ENCODE measurements around the gene CCSER2.
A peak's percentile ranks its signal among the peaks of the same experiment; 100 is the strongest.
"Not testable (repeated sequence)": the region's sequence is repeated elsewhere in the genome, so short reads cannot be mapped to it uniquely, and the experiment has no call there.

CCSER2 gene

DNA sequence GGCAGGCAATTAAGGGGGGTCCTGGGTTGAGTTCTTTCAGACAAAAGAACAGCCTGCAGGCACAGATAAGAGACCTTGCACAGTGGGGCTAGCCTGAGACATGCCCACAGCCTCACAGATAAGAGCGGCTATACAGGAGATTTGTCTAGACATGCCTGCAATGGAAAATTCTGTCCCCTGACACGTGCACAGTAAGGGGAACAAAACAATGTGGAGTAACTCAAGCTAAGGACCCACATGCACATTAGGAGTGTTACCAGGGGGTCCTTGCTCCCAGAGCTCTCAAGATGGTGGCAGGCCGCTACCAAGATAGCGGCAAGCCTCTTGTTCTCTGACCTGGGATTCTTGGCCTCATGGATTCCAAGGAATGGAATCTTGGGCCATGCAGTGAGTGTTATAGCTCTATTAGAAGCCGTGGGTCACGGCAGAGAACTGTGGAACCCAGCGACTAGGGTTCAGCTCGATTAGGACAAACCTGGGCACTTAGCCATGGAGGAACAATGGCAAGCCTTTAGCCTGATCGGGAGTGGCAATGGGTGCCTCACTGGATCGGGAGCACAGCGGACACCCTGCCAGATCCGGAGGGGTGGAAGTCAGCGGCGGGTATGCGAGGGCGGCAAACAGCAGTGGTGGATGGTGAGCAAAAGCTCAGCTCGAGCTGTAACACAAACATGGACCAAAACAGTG, 196.9 kb downstream of the CCSER2 start:
- no peak for DNase-seq

DNA sequence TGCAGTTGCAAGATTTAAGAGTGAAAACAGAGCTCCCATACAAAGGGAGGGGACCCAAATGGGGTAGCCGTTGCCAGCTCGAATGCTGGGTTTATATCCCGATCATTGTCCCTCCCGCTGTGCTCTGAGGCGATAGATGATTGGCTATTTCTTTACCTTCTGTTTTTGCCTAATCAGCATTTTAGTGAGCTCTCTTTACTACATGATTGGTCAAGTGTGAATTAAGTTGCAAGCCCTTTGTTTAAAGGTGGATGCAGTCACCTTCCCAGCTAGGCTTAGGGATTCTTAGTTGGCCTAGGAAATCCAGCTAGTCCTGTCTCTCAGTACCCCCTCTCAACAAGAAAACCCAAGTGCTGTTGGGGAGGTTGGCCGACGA, 197.4 kb downstream of the CCSER2 start:
- not testable (repeated sequence) for DNase-seq

DNA sequence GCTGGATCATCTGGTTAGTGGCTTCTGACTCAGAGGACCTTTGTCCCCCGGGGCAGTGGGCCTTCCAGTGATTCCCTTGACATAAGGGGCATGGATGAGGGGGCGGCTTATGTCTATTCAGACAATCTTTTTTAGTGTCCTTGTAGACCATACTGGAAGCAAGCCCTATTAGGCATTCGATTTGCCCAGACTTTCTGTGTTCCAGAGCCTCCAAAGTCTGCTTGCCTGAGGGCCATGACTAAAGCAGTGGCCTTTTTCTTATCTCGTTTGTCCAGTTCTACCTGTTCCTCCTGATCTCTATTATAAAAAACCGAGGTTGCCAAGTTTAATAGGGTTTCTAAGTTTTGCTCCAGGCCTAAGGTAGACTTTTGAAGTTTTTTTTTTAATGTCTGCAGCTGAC, 199.0 kb downstream of the CCSER2 start:
- DNase-seq: not testable (repeated sequence)

DNA sequence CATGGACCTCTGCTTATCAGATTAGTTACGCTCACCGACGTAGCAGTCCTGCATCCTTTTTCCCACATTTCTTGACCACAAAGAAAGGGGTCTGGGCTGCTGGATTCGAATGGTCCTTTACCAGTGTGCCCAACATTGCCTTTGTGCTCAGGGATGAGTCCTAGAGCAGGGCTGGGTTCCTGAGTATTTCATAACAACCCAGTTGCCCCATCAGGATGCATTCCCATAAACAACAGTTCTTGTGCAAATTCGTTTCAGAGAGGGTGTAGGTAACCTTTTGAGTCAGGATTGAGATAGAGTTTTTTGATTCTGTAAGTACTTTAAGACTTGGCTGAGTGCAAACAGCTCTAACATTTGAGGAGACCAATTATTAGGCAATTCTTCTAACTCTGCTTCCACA, 200.1 kb downstream of the CCSER2 start:
- DNase-seq: not testable (repeated sequence)

DNA sequence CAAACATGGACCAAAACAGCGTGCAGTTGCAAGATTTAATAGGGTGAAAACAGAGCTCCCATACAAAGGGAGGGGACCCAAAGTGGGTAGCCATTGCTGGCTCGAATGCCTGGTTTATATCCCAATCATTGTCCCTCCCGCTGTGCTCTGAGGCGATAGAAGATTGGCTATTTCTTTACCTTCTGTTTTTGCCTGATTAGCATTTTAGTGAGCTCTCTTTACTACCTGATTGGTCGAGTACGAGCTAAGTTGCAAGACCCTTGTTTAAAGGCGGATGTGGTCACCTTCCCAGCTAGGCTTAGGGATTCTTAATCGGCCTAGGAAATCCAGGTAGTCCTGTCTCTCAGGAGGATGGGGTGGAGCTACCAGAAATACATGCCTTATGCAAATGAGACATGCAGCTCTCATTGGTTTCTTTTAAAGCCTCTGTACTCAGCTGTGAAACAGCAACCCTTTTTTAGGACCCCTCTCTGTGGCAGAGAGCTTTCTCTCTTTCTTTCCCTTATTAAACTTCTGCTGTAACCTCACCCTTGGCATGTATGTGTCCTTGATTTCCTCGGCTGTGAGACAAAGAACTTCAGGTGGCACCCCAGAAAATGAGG, 202.4 kb downstream of the CCSER2 start:
- no peak for DNase-seq

DNA sequence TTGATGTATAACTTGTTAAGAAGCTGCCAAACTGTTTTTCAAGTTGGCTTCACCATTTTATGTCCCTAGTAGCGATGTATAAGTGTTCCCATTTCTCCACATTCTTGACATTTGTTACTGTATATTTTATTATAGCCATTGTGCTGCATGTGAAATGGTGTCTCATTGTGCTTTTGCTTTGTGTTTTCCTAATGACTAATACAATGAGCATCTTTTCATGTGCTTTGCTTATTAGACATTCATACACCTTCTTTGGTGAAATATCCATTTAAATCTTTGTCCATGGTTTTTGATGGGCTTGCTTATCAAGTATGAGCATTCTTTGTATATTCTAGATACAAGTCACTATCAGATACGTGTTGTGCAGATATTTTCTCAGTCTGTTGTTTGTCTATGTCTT, 203.0 kb downstream of the CCSER2 start:
- DNase-seq: no peak

DNA sequence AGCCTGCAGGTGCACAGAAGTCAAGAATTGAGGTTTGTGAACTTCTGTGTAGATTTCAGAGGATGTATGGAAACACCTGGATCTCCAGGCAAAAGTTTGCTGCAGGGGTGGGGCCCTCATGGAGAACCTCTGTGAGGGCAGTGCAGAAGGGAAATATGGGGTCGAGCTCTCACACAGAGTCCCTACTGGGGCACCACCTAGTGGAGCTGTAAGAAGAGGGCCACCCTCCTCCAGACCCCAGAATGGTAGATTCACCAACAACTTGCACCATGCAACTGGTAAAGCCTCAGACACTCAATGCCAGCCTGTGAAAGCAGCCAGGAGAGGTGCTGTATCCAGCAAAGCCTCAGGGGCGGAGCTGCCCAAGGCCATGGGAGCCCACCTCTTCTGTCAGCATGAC, 205.8 kb downstream of the CCSER2 start:
- no peak for DNase-seq

DNA sequence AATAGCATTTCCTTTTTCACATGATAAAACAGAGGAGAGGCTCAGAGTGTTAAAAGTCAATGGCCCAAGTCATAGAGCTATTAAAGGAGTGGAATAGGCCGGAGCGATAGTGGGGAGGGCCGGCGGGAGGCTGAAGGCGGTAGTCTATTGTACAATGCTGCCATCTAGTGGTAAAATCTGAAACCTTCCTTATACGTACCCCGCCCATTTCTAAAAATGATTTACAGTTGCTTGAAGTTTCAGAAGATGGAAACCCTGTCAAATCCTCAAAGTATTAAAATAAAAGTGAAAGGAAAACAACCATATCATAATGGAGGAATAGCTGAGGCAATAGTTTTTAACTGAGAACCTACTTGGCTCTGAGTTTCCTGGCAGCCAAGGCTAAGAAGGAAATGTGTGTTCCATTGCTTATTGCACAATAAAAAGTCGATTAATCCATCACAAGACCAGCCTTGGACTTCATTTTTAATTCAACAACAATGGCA, 209.1 kb downstream of the CCSER2 start:
- DNase-seq: peak; percentile 60

DNA sequence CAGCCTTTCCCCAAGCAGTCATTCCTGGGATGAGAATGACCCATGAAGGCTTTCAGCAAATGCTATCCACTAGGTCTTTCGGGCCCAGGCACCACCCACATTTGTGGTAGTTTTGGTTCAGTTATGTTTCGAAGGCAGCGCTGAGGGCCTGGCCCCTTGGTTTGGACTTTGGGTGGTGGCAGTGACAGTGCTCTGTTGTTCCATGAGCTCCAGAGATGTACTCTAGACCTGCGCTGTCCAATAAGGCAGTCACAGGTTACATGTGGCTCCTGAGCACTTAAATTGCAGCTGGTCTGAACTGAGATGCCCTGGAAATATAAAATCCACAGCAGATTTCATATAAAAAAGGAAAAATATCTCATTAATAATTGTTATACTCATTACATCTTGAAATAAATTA, 209.6 kb downstream of the CCSER2 start:
- no peak for DNase-seq

DNA sequence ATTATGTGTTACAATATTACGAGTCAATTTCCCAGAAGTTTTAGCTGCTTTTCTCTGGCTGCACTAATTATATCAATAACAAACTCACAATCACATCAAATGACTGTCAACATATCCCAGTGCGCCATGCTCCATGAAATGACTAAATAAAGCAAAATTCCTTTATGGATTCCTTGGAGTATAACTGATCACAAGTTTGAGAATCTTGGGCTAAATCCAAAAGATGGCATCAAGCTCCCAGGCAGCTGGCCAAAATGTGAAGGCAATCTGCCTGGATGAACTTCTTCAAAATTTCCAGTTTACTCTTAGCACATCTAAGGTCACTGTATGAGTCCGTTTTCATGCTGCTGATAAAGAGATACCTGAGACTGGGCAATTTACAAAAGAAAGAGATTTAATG, 210.8 kb downstream of the CCSER2 start:
- no peak for DNase-seq

DNA sequence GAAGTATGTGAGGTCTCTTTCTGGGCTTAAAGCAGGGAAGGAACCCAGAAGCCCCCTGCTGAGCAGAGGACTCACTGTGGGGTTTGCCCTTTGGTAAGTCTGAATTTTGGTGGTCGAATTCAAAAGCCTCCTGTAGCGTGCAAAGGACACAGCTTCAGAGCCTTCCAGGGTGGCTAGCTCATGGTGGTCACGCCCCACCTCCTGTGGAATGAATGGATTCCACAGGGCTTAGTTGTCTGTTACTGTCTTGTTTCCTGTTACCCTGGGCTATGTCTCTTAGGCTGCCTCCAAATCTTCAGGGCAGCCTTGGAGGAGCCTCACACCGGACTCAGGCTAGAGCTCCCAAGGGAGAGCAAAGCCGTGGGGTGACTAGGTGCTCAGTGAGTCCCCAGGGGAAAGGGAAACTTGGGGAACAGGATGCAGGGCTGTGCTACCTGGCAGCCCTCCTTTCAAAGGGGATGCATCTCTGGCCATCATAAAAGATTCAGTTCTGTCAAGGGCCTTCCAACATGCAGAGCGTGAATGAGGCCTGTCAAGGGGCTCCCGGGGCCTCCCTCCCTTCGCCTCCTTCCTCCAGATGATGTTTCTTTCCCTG, 211.7 kb downstream of the CCSER2 start:
- no peak for DNase-seq

DNA sequence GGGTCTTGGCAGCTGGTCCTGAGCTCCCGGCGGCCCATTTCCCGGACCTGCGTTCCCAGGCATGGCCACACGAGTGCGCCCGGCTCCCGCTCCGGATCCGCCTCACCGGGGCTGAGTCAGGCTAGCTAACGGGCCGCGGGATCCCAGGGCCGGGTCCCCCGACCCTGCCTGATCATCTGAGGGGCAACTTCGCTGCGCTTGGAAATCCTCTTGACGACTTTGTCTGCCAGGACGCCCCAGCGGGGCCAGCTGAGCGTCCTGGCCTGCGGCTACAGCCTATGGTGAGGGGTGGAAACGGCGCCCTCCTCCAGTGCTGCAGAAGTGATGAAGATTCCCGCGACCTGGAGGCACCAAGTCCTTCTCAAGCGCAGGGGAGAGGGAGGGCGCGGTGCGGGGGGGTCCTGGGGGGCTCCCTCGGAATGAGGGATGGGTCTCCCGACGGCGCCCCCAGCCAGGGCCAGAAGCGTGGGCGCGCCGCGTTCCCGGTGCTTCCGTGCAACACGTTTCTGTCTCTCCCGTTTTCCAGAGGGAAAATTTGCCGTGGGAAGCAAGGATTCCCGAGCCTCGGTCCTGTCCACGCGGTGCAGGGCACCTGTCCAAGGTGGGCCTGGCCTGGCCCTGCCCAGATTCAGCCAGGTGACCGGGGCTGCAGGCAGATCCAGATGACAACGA, 212.4 kb downstream of the CCSER2 start:
- no peak for DNase-seq

DNA sequence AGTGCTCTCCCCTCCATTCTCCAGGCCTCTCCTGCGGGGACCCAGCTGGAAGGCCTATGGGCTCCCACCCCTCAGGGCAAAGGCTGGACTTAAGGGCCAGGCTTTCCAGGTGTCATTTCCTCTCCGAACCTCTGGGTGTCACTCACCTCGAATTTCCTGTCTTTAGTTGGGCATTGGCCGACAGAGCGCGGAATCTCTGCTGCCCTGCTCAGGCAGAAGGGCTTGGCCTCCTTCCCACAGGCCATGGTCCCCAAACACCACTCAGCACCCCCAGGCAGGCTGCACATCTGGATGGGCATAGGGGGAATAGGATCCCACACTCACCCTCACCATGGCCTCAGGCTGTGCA, 212.9 kb downstream of the CCSER2 start:
- no peak for DNase-seq

DNA sequence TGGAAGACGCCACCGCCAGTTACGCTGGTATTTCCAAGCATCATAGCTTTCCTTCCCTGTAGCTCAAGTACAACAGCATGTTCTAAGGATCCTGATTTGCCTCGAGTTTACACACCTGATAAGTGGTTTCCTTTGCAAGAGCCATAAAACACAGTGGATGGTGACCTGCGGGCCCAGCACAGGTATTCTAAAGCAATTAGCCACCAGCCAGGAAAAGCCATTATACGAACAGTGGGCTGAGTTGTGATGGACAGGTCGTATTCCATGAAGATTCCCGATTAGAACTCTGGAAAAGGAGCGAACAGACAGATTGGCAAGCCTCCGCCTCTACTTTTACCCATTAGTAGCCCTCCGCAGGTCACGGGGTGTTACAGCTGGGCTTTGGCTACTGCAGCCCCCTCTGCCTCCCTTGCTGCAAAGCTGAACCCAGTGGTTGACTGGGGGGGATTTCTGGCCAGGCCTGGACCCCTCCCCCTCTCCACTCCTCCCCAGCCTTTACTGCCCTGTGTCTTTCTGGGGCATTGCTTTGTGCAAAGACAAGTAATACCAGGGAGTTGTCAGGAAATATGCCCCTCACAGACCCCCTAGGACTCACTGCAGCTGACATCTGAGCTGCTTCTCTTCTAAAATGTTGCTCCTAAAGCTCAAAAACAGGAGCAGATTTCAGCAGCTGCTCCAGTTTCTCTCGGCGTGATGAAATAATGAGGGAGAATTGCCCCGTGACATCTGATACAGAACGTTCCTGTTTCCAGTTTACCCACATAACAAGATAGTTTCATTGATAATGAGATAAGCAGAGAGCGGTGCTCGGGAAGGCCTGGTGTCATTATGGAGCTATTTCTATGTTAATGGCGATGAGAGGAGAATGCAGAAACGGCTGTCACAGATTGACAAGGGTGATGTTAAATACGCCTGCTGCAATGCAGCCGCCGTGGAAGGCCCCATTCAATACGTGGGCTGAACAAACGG, 214.4 kb downstream of the CCSER2 start:
- DNase-seq: peak; percentile 55

DNA sequence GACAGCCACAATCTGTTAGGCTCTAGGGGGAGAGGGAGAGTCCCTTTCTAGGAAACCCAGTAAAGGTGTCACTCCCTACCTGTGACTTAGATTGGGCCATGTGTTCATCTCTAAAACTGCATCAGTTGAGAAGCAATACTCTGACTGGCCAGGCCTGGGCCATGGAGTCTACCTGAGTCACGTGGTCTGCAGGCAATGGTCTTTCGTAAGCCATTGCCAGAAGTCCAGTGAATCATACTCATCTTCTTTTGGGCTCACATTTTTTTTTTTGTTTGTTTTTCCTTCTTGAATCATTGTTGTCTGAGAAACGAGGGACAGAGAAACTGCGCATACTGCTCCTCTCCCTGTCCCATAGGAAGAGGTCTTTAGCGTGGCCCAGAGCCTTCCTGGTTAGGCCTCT, 215.6 kb downstream of the CCSER2 start:
- DNase-seq: no peak

DNA sequence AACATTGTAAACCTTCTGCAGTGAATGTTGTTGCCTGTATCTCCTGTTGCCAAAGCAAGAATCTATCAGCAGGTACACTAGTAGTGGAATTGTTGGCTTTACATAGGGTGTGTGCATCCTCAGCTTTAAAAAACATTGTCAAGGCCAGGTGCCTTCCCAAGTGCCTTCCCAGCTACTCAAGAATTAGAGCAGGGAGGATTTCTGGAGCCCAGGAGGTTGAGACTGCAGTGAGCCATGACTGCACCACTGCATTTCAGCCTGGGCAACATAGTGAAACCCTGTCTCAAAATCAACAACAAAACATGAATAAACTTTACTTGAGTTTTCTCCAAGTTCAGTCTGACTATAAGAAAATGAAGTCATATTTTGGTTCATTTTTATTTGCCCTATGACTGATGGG, 217.3 kb downstream of the CCSER2 start:
- DNase-seq: no peak

DNA sequence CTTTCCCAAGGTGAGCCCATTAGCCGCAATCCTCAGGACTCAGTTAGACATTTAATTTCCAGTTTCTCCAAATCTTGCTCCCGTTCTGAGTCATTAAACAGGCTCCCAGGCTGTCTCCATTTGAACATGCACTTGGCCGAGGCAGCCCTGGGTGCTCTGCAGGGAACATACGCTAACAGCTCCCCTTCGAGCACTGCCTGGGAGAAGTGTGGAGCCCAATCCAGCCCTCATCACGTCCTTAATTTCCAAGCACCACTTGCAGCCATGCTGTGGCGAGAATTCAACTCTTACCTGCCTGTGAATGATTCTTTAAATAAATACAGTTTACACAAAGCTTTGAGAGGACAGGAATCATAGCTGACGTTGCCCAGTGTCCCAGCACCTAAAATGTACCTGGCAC, 218.2 kb downstream of the CCSER2 start:
- no peak for DNase-seq

DNA sequence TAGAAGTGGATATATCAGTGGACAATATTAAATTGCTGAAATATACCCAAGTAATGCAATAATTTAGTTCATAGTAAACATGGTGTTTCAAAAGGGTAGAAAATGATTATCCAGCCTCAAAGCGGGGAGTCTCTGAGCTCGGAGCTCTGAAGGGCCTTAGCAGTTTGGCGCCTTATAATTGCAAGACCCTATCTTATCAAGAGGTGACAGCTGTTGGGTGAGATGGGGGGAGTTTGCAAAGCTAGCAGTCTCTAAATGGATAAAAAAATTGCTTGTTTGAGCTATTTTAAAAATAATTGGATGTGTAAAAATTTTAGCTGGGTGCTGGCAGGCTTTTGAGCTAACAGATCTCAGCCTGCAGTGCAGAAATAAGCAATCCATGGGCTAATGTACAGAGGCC, 219.2 kb downstream of the CCSER2 start:
- DNase-seq: no peak

DNA sequence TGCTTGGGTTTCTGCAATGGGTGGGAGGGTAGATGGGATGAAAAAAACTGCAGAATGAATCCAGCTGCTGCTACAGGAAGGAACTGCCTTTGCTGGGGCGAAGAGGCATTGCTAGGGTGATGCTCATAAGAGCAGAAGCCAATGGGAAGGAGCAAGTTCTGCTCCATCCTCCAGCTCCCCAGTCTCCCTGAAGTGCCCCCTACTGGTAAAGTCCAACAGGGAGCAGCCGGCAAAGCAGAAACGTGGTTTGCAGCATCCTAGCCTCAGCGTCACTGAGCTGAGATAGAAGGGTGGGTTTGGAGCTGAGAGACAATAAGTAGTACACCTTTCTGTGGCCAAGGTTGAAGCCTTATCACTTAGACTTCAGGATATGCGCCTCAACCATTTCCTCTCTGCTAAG, 220.5 kb downstream of the CCSER2 start:
- DNase-seq: no peak

DNA sequence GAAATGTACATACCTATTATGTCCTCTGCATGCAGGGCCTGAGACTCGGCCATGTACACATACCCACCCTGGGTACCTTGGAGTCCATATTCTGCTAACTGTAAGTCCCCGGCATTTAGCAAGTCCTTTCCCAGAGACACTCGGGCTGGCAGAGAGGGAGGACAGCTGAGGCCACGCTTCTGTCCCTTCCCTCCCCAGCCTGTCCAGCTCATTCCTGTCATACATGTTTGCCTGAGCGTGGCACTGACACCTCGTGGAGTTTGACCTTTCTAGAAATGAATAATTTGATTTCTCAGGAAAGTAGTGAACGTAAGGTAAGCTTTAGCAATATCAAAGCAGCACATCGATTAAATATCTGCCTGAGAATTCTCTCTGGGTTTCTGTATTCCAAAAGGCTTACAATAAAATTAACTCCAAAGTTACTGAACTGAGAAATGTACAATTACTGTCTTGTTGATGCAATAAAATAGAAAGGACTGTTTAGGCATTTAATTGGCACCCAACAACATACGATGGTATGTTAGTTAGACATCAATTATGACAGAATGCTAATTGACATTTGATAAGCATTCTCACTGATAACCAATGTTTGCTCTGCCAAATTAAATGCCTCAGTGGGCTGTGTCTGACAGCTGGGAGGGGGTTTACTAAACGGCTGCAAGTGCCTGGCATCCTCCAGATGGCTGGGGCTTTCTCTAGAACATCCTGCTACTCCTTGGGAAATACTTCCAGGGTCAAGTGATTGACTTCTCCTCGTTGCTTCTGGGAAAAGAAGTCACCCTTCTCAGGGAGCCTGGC, 221.2 kb downstream of the CCSER2 start:
- no peak for DNase-seq

DNA sequence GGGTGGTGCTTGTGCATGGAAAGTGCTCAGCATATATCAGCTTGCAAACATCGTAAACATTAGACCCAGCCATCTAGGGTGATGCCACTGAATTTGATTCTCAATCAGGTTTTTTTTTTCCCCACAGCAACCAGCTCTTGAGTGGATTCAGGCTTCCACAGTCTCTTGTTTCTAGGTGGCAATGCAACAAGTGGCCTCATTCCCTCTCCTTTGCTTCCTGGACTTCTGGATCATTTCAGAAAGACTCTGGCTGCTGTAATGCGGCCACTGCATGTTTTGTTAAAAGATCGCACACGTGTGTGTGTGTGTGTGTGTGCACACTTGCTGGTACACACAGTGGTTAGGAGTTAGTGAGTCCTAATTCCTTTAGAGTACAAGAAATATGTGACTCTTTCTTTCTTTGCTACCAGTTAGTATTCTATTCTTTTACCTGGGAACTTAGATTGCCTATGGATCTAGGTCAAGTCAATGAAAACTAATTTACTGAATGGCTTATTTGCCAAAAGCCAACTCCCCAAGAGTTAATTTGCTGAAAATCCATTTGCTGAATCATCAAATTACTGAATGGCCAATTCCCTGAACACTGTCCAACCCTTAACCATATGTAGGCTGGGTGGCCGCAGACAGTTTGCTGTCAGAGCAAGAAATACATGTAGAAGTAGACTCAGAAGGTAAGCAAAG, 222.5 kb downstream of the CCSER2 start:
- no peak for DNase-seq

All from NCI-H1436 (cell line).